ENCODE measurements around the gene PWWP2B. TPM values are rescaled to one million over a fixed set of nuclear protein-coding genes. Genes with fewer than 3 reads are reported as not detected.

PWWP2B gene
- total and polyA plus RNA-seq, 2 of the 8 experiments (the other 6 are each of a cell fraction or from before 2014, with no cell fraction given), result 5.3 to 10.8 TPM

- DNase-seq (ENCODE audit: low read depth in 1 of 2, low spot score in 2 of 2) (no peak), FAIRE-seq (no peak)
- Histone ChIP-seq H3K4me1 (replicated peaks in 1 of 4; ENCODE audit: control insufficient read depth in 3 of 4, insufficient read depth in 4 of 4, low read length in 3 of 4) (peaks cover 0 to 21% (median 11%) of the 10 kb centered on the region in 4 experiments; a peak in 6 of 7 replicates), H2BK12ac (ENCODE audit: low read depth, low read length) (0 out of 2 replicates have a peak overlapping the region, but pooled peaks have one; percentile 97), H3K4me2 (ENCODE audit: insufficient read depth in 1 of 2, low read depth in 2 of 2, low read length in 2 of 2) (no peak overlapping the region), H4K20me1 (replicated peaks in 1 of 2; ENCODE audit: control insufficient read depth in 1 of 2, insufficient read depth in 2 of 2, low read length in 2 of 2) (peaks cover 0 to 14% of the 10 kb centered on the region in 2 experiments), H3K79me1 (ENCODE audit: low read depth, low read length) (no peaks in the 10 kb centered on the region), H3K14ac (ENCODE audit: insufficient read length) (no peak overlapping the region), H3K56ac (replicated peaks; ENCODE audit: insufficient read length, low read depth, low read length) (no peak overlapping the region), H2AK5ac (ENCODE audit: low read depth, low read length) (no peak overlapping the region), H4K8ac (ENCODE audit: extremely low read depth, insufficient read depth, low read length) (no peak overlapping the region), H4K5ac (ENCODE audit: insufficient read length, low read depth, low read length) (no peak overlapping the region), H3K4me3 (ENCODE audit: extremely low read depth in 1 of 4, insufficient read depth in 2 of 4, low read depth in 3 of 4, low read length in 4 of 4) (no peak overlapping the region), H3K9me3 (ENCODE audit: insufficient read depth in 2 of 2, low read depth in 1 of 2, low read length in 1 of 2) (peaks cover 0 to 5% of the 10 kb centered on the region in 2 experiments; a peak in 1 of 4 replicates), H2AFZ (ENCODE audit: low read length) (no peak overlapping the region), H3K27me3 (replicated peaks in 1 of 4; ENCODE audit: control insufficient read depth in 3 of 4, extremely low read depth in 1 of 4, insufficient read depth in 3 of 4, low read length in 3 of 4) (no peaks in the 10 kb centered on the region), H3K4ac (replicated peaks; ENCODE audit: insufficient read length, low read depth, low read length) (no peak overlapping the region), H2BK5ac (ENCODE audit: low read depth, low read length) (peak overlapping the region; percentile 5), H2BK20ac (ENCODE audit: low read length) (no peak overlapping the region), H3K36me3 (ENCODE audit: control insufficient read depth in 2 of 4, insufficient read depth in 4 of 4, low read length in 3 of 4) (no peaks in the 10 kb centered on the region; a peak in 1 of 8 replicates), H4K91ac (replicated peaks; ENCODE audit: insufficient read length, low read length) (peak overlapping the region; percentile 25), H2BK120ac (replicated peaks; ENCODE audit: low read depth, low read length) (no peak overlapping the region), H3K27ac (ENCODE audit: low read depth, low read length) (no peak overlapping the region), H3K79me2 (ENCODE audit: control insufficient read depth in 1 of 2, insufficient read depth in 2 of 2, low read length in 2 of 2) (no peaks in the 10 kb centered on the region), H3K23ac (ENCODE audit: insufficient read length) (no peak overlapping the region), H3K23me2 (ENCODE audit: low read depth, low read length) (peaks cover 11% of the 10 kb centered on the region; the same call in 1 of the 2 replicates), H3K9ac (replicated peaks in 1 of 4; ENCODE audit: extremely low read depth in 1 of 4, low read depth in 3 of 4, low read length in 3 of 4) (no peak overlapping the region), H2BK15ac (ENCODE audit: low read length) (0 out of 2 replicates have a peak overlapping the region, but pooled peaks have one; percentile 53), H3K18ac (ENCODE audit: extremely low read depth, low read length) (0 out of 2 replicates have a peak overlapping the region, but pooled peaks have one; percentile 4)
- POLR2A ChIA-PET (ENCODE audit: partially characterized antibody), result interaction anchor here (1.2 to 1.8 kb wide), 3 partner anchors 10 to 19 kb away, joined by 3 to 10 read pairs (median 4); no protein-coding TSS in a partner anchor
- WGBS, 2 experiments (ENCODE audit: extremely low coverage in 1 of 2, insufficient coverage in 1 of 2, insufficient read length in 1 of 2, insufficient replicate concordance in 2 of 2, low coverage in 1 of 2, low lambda C conversion rate in 2 of 2, missing lambda C conversion rate in 1 of 2), result 88% methylated on average over 21 of the region's 21 CpGs; no CpG with 5 or more reads in 1 of the 2 experiments
- CTCF ChIA-PET (ENCODE audit: partially characterized antibody), result interaction anchor here (0.7 to 1.5 kb wide), 9 partner anchors 9 to 35 kb away, joined by 3 to 4 read pairs (median 3); partner anchors contain the start of gene PWWP2B
- no peak for TF ChIP-seq TAF7 (optimal IDR thresholded peaks at IDR 0.05; ENCODE audit: borderline replicate concordance, low read depth, low read length)
- no peak for TF ChIP-seq TEAD4 (IDR thresholded peaks at IDR 0.05; ENCODE audit: low read depth, low read length)
- no peak for TF ChIP-seq BACH1 (IDR thresholded peaks at IDR 0.05; ENCODE audit: low read length)
- no peak for TF ChIP-seq SUZ12 (IDR thresholded peaks at IDR 0.05; ENCODE audit: low read length)
- no peak for TF ChIP-seq CHD2 (IDR thresholded peaks at IDR 0.05; ENCODE audit: low read length)
- no peak for TF ChIP-seq SIX5 (IDR thresholded peaks at IDR 0.05; ENCODE audit: low read depth, low read length)
- no peak for TF ChIP-seq CEBPB (IDR thresholded peaks at IDR 0.05; ENCODE audit: low read depth, low read length)
- no peak for TF ChIP-seq TAF1 (IDR thresholded peaks at IDR 0.05; ENCODE audit: low read depth, low read length)
- no peak for TF ChIP-seq SP2 (IDR thresholded peaks at IDR 0.05; ENCODE audit: low read length)
- TF ChIP-seq SIN3A (conservative IDR thresholded peaks at IDR 0.05 in 1 of 2, IDR thresholded peaks at IDR 0.05 in 1 of 2; ENCODE audit: low read depth in 1 of 2, low read length in 2 of 2), result no peak
- no peak for TF ChIP-seq EZH2 (IDR thresholded peaks at IDR 0.05; ENCODE audit: low read depth, low read length, severe bottlenecking)
- TF ChIP-seq KDM1A (IDR thresholded peaks at IDR 0.05; ENCODE audit: borderline replicate concordance, low read length), result no peak
Measured at GRCh38 chr10:132423966-132424861, 27.2 kb downstream of the PWWP2B start.

Measured in H1 (cell line).